ENCODE measurements around the gene DTX1.

Gene DTX1

GRCh38 chr12:113056631-113057488 is at the start of gene DTX1:
Gene DTX1, plus strand, starts transcription at chr12:113056730. Its CDS starts 1,463 bp downstream, at chr12:113058193.
- DNase-seq (peak; percentile 30 to 35), ATAC-seq (peak; percentile 63)
- H3K27ac Mint-ChIP-seq: peak within 1 kb of the TSS in 1 of 2 donors; percentile 46
- peaks cover 15% of the 10 kb centered on the region for H3K4me1 Mint-ChIP-seq
- peak within 1 kb of the TSS; percentile 63 to 70 for H3K4me3 Mint-ChIP-seq
- H3K9me3 Mint-ChIP-seq: no peaks in the 10 kb centered on the region
- no peaks in the 10 kb centered on the region for H3K27me3 Mint-ChIP-seq

DNA sequence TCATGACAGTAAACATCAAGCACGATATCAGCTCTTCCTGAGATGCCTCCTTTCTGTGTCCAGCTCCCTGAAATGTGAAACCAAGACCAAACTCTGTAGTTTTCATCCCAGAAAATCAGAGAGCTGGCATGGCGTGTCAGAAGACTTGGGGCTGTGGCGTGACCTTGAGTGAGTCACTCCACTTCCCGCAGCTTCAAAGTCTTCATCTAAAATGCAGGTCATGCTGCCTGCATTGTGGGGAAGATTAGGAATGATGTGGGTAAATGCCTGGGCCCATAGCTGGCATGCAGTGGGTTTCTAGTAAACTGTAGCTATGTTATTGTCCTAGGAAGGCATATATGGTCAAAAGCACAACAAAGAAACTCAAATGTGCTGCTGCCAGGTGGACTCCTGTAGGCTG is 49.4 kb upstream of the DTX1 start:
- no peak overlapping the region for H3K4me3 Mint-ChIP-seq
- H3K27me3 Mint-ChIP-seq: no peaks in the 10 kb centered on the region
- no peak for DNase-seq
- no peak for ATAC-seq
- peak overlapping the region in 1 of 2 donors; percentile 14 for H3K27ac Mint-ChIP-seq
- H3K4me1 Mint-ChIP-seq: no peaks in the 10 kb centered on the region
- H3K9me3 Mint-ChIP-seq: peaks cover 8 to 21% of the 10 kb centered on the region in 2 donors

DNA sequence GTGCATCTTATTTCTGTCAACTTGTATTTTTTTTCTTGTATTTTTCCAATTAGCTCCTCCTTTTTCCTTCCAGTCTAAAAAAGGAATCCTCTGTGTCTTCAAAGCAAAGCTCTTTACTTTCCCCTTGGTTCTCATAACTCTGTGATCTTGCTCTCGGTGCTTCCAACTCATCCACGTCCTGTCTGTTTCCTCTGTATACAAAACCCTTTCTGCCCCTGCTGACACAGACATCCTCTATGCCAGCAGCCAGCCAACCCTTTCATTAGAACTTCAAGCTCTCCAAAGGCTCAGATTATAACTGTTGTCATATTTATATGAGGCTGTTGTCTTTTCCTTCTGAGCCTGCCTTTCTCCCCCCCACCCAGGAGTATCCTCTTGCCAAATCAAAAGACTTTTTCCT is 45.8 kb upstream of the DTX1 start:
- Mint-ChIP-seq H3K4me1 (no peaks in the 10 kb centered on the region), H3K27ac (peak overlapping the region in 1 of 2 donors; percentile 69), H3K9me3 (peaks cover 8 to 21% of the 10 kb centered on the region in 2 donors), H3K4me3 (no peak overlapping the region), H3K27me3 (no peaks in the 10 kb centered on the region)
- DNase-seq (no peak), ATAC-seq (no peak)

GRCh38 chr12:113014565-113014964 is 42.0 kb upstream of the DTX1 start:
- no peaks in the 10 kb centered on the region for H3K27me3 Mint-ChIP-seq
- H3K9me3 Mint-ChIP-seq: peaks cover 8 to 19% of the 10 kb centered on the region in 2 donors
- H3K27ac Mint-ChIP-seq: no peak overlapping the region
- ATAC-seq (no peak), DNase-seq (no peak)
- H3K4me3 Mint-ChIP-seq: no peak overlapping the region
- no peaks in the 10 kb centered on the region for H3K4me1 Mint-ChIP-seq

GRCh38 chr12:113016796-113017195 is 39.7 kb upstream of the DTX1 start:
- no peak overlapping the region for H3K27ac Mint-ChIP-seq
- H3K9me3 Mint-ChIP-seq: peaks cover 0 to 3% of the 10 kb centered on the region in 2 donors
- H3K4me3 Mint-ChIP-seq: no peak overlapping the region
- peaks cover 5% of the 10 kb centered on the region for H3K4me1 Mint-ChIP-seq
- no peak for ATAC-seq
- DNase-seq: no peak
- no peaks in the 10 kb centered on the region for H3K27me3 Mint-ChIP-seq

- Mint-ChIP-seq H3K4me3 (no peak overlapping the region), H3K4me1 (peaks cover 15% of the 10 kb centered on the region), H3K27me3 (no peaks in the 10 kb centered on the region), H3K27ac (no peak overlapping the region), H3K9me3 (no peaks in the 10 kb centered on the region)
- no peak for DNase-seq
- no peak for ATAC-seq
Measured at GRCh38 chr12:113019025-113019424, 37.5 kb upstream of the DTX1 start.

GRCh38 chr12:113021500-113021899 is 35.0 kb upstream of the DTX1 start:
- Mint-ChIP-seq H3K4me1 (peaks cover 15% of the 10 kb centered on the region), H3K9me3 (no peaks in the 10 kb centered on the region), H3K27me3 (no peaks in the 10 kb centered on the region), H3K27ac (peak overlapping the region in 1 of 2 donors; percentile 36), H3K4me3 (no peak overlapping the region)
- DNase-seq (no peak), ATAC-seq (no peak)

- ATAC-seq: peak; percentile 76
- peaks cover 15% of the 10 kb centered on the region for H3K4me1 Mint-ChIP-seq
- no peaks in the 10 kb centered on the region for H3K9me3 Mint-ChIP-seq
- H3K4me3 Mint-ChIP-seq: no peak overlapping the region
- H3K27ac Mint-ChIP-seq: no peak overlapping the region
- no peak for DNase-seq
- H3K27me3 Mint-ChIP-seq: no peaks in the 10 kb centered on the region
Measured at GRCh38 chr12:113022563-113023297, 33.8 kb upstream of the DTX1 start.

GRCh38 chr12:113027726-113028125 is 28.8 kb upstream of the DTX1 start:
- Mint-ChIP-seq H3K4me1 (peaks cover 11% of the 10 kb centered on the region), H3K4me3 (no peak overlapping the region)
- no peak for DNase-seq

DNA sequence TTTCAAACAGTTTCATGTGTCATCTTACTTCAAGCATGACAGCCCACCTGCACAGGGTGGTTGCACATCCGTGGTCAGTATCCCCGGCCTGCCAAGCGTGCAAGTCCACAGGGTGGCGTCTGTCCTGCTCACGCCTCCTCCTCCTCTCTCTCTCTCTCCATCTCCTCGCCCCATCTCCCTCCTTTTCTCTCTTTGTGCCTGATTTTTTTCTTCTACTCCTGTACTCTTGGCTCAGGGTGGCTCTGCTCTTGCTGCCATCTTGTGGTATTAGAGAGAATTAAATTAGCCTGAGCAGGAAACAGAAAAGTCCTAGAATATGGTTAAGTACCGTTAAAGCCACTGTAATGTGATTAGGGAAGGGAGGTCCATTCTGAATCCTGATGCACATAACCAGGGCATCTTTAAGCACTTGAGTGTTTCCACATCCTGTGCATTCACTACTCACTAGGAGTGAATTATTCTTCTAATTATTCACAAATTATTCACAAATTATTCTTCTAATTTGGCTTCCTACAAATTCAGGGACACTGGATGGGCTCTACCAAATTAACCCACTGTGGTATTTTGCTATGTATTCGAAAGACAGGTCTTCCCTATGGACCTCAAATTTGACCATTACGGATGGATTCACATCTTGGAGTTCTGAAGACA is 25.5 kb upstream of the DTX1 start:
- no peak for ATAC-seq
- Mint-ChIP-seq H3K4me1 (peaks cover 6% of the 10 kb centered on the region), H3K9me3 (no peaks in the 10 kb centered on the region), H3K27me3 (peaks cover 20% of the 10 kb centered on the region), H3K4me3 (no peak overlapping the region), H3K27ac (no peak overlapping the region)
- DNase-seq: no peak

More at GRCh38 chr12:113027726-113028125, 28.8 kb upstream of the DTX1 start:
- ATAC-seq: no peak
- Mint-ChIP-seq H3K9me3 (no peaks in the 10 kb centered on the region), H3K27ac (no peak overlapping the region), H3K27me3 (peaks cover 11% of the 10 kb centered on the region)

- Mint-ChIP-seq H3K27ac (no peak overlapping the region), H3K4me3 (no peak overlapping the region), H3K27me3 (peaks cover 13% of the 10 kb centered on the region), H3K4me1 (no peaks in the 10 kb centered on the region), H3K9me3 (no peaks in the 10 kb centered on the region)
- ATAC-seq (no peak), DNase-seq (no peak)
Measured at GRCh38 chr12:113039911-113040445, 16.6 kb upstream of the DTX1 start.

DNA sequence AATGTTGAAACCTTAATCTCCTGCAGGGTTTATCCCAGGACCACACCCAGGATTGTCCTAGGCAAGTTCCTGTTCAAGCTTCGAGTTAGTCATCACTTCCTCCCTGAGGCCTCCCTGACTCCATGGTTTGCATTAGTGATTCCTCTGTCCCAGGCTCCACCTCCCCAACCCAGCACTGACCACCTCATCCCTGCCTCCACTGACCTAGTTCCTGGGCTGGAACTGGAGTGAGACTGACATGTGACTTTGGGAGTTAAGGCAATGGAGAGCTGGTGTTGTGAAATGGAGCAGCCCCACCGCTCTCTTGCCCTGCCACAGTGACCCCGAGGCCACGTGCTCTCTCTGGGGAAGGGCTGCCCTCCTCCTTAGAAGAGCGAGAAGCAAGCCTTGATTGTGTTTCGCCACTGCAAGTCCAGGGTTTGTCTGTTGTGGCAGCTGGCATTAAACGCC is 15.8 kb upstream of the DTX1 start:
- H3K9me3 Mint-ChIP-seq: no peaks in the 10 kb centered on the region
- ATAC-seq: no peak
- H3K4me3 Mint-ChIP-seq: no peak overlapping the region
- peaks cover 13% of the 10 kb centered on the region for H3K27me3 Mint-ChIP-seq
- DNase-seq: no peak
- H3K27ac Mint-ChIP-seq: no peak overlapping the region
- no peaks in the 10 kb centered on the region for H3K4me1 Mint-ChIP-seq

- H3K4me3 Mint-ChIP-seq: no peak overlapping the region
- no peaks in the 10 kb centered on the region for H3K4me1 Mint-ChIP-seq
- no peak for ATAC-seq
- H3K9me3 Mint-ChIP-seq: no peaks in the 10 kb centered on the region
- peaks cover 13% of the 10 kb centered on the region for H3K27me3 Mint-ChIP-seq
- no peak for DNase-seq
- H3K27ac Mint-ChIP-seq: no peak overlapping the region
Measured at GRCh38 chr12:113041560-113041959, 15.0 kb upstream of the DTX1 start.

GRCh38 chr12:113043240-113043639 is 13.3 kb upstream of the DTX1 start:
- H3K4me1 Mint-ChIP-seq: no peaks in the 10 kb centered on the region
- H3K4me3 Mint-ChIP-seq: no peak overlapping the region
- H3K27ac Mint-ChIP-seq: no peak overlapping the region
- DNase-seq: no peak
- H3K27me3 Mint-ChIP-seq: peaks cover 13% of the 10 kb centered on the region
- no peak for ATAC-seq
- H3K9me3 Mint-ChIP-seq: no peaks in the 10 kb centered on the region

DNA sequence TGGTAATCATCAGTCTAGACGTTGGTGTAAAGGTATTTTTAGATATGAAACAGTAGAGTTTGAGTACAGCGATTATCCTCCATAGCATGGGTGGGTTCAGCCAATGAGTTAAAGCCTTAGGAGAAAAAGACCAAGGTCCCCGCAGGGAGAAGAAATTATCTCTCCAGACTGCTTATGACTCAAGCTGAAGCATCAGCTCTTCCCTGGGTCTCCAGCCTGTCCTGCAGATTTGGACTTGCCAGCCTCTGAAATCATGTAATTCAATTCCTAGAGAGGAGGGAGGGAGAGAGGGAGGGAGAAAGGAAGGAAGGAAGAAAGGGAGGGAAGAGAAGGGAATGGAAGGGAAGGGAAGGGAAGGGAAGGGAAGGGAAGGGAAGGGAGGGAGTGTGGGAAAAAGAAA is 12.0 kb upstream of the DTX1 start:
- H3K9me3 Mint-ChIP-seq: no peaks in the 10 kb centered on the region
- no peak overlapping the region for H3K27ac Mint-ChIP-seq
- no peak overlapping the region for H3K4me3 Mint-ChIP-seq

More for the DNA sequence above, 12.0 kb upstream of the DTX1 start:
- Mint-ChIP-seq H3K4me1 (peaks cover 7% of the 10 kb centered on the region), H3K27me3 (peaks cover 13% of the 10 kb centered on the region)
- no peak for DNase-seq
- ATAC-seq: no peak

All from stimulated activated naive CD8-positive, alpha-beta T cell treated with anti-CD3 and anti-CD28 coated beads, Interleukin-15, amount 100 ng/mL, for 72 hours (primary cell).